Osteoblast (primary cell): ENCODE data around the gene IGF1R. TPM values are rescaled to one million over a fixed set of nuclear protein-coding genes. Genes with fewer than 3 reads are reported as not detected.

Experiments
- DNase-seq: peaks from one replicate; pipeline ENCODE4 v3.0.0; 2011; ENCODE audit warnings: low spot score, mixed read lengths; ENCODE audit not compliant: insufficient read length; ENCODE audit errors: missing footprints
- H2AFZ ChIP-seq: 2 replicates; pipeline ENCODE4 v1.6.0; 2011; ENCODE audit warnings: mild to moderate bottlenecking, low read length
- H3K27ac ChIP-seq: 2 replicates; pipeline ENCODE4 v1.5.1; 2011; ENCODE audit warnings: mild to moderate bottlenecking, low read depth, low read length, moderate library complexity
- H3K27me3 ChIP-seq: 2 replicates; pipeline ENCODE4 v1.6.0; 2012; ENCODE audit warnings: mild to moderate bottlenecking, control low read depth, inconsistent platforms, low read length, moderate library complexity; ENCODE audit not compliant: insufficient read depth
- H3K36me3 ChIP-seq: 2 replicates; pipeline ENCODE4 v1.5.1; 2011; ENCODE audit warnings: mild to moderate bottlenecking, low read length, control low read depth, moderate library complexity; ENCODE audit not compliant: insufficient read depth
- H3K4me1 ChIP-seq: 2 replicates; pipeline ENCODE4 v1.5.1; 2011; ENCODE audit warnings: mild to moderate bottlenecking, low read length, control low read depth, moderate library complexity; ENCODE audit not compliant: insufficient read depth
- H3K4me2 ChIP-seq: 2 replicates; pipeline ENCODE4 v1.6.0; 2011; ENCODE audit warnings: mild to moderate bottlenecking, low read length; ENCODE audit not compliant: insufficient read depth
- H3K4me3 ChIP-seq: fragments of 200-600 bp; sonication (generic); 3 replicates; pipeline ENCODE4 v1.5.1; 2012; ENCODE audit warnings: mild to moderate bottlenecking, low read length, inconsistent platforms; ENCODE audit not compliant: insufficient read depth
- H3K79me2 ChIP-seq: 2 replicates; pipeline ENCODE4 v1.6.0; 2012; ENCODE audit warnings: mild to moderate bottlenecking, low read length, control low read depth, inconsistent platforms; ENCODE audit not compliant: insufficient read depth
- H3K9me3 ChIP-seq: 2 replicates; pipeline ENCODE4 v1.5.1; 2011; ENCODE audit warnings: low read depth, low read length, control low read depth
- H4K20me1 ChIP-seq: 2 replicates; pipeline ENCODE4 v1.6.0; 2012; ENCODE audit warnings: mild to moderate bottlenecking, low read length, control low read depth; ENCODE audit not compliant: insufficient read depth
- CTCF ChIP-seq: IDR thresholded peaks from 2 replicates; pipeline ENCODE4 v1.5.1; 2011; ENCODE audit warnings: mild to moderate bottlenecking, low read depth, low read length, moderate library complexity; ENCODE audit errors: extremely low read depth
- total RNA-seq: library from RNA; depleted of rRNA; stranded (reverse); fragments of >200 nt; gene quantifications from 2 replicates; pipeline ENCODE4 v1.2.3, GENCODE V29; 2012

Gene IGF1R
- total RNA-seq, 1 donor: 18.8 TPM

GRCh38 chr15:98753726-98754656 is 105.7 kb downstream of the IGF1R start:
- peak overlapping the region; percentile 87 for H2AFZ ChIP-seq
- peak; percentile 86 for DNase-seq
- H4K20me1 ChIP-seq: peaks cover 11% of the 10 kb centered on the region

GRCh38 chr15:98754657-98755022 is 106.3 kb downstream of the IGF1R start:
- peak overlapping the region; percentile 87 for H2AFZ ChIP-seq
- H4K20me1 ChIP-seq: peaks cover 15% of the 10 kb centered on the region
- no peaks in the 10 kb centered on the region for H3K27me3 ChIP-seq
- H3K79me2 ChIP-seq: peaks cover 74% of the 10 kb centered on the region
- no peaks in the 10 kb centered on the region for H3K36me3 ChIP-seq
- H3K4me3 ChIP-seq: peak overlapping the region; percentile 65
- peak overlapping the region; percentile 91 for H3K4me2 ChIP-seq
- peak overlapping the region; percentile 67 for H3K27ac ChIP-seq
- no peak for DNase-seq
- peaks cover 9% of the 10 kb centered on the region for H3K4me1 ChIP-seq
- no peak for TF ChIP-seq CTCF
- H3K9me3 ChIP-seq: no peaks in the 10 kb centered on the region

More at GRCh38 chr15:98753726-98754656, 105.7 kb downstream of the IGF1R start:
- H3K36me3 ChIP-seq: no peaks in the 10 kb centered on the region
- no peak for TF ChIP-seq CTCF
- H3K79me2 ChIP-seq: peaks cover 72% of the 10 kb centered on the region
- H3K27me3 ChIP-seq: no peaks in the 10 kb centered on the region
- H3K4me3 ChIP-seq: peak overlapping the region; percentile 65
- peaks cover 9% of the 10 kb centered on the region for H3K4me1 ChIP-seq
- peak overlapping the region; percentile 91 for H3K4me2 ChIP-seq
- H3K9me3 ChIP-seq: no peaks in the 10 kb centered on the region
- peak overlapping the region; percentile 67 for H3K27ac ChIP-seq

- H3K36me3 ChIP-seq: no peaks in the 10 kb centered on the region
- H3K4me1 ChIP-seq: peaks cover 9% of the 10 kb centered on the region
- H3K4me3 ChIP-seq: peak overlapping the region; percentile 18
- H3K79me2 ChIP-seq: peaks cover 73% of the 10 kb centered on the region
- H3K27ac ChIP-seq: peak overlapping the region; percentile 27
- DNase-seq: no peak
- no peaks in the 10 kb centered on the region for H3K27me3 ChIP-seq
- peak overlapping the region; percentile 66 for H2AFZ ChIP-seq
- no peaks in the 10 kb centered on the region for H3K9me3 ChIP-seq
- no peak for TF ChIP-seq CTCF
- peak overlapping the region; percentile 91 for H3K4me2 ChIP-seq
- peaks cover 15% of the 10 kb centered on the region for H4K20me1 ChIP-seq
Observed at GRCh38 chr15:98755138-98755537, 106.8 kb downstream of the IGF1R start.

- Histone ChIP-seq H3K36me3 (no peaks in the 10 kb centered on the region), H3K79me2 (peaks cover 73% of the 10 kb centered on the region), H2AFZ (no peak overlapping the region), H4K20me1 (peaks cover 16% of the 10 kb centered on the region), H3K9me3 (no peaks in the 10 kb centered on the region), H3K27me3 (no peaks in the 10 kb centered on the region), H3K4me3 (no peak overlapping the region), H3K4me2 (no peak overlapping the region), H3K27ac (no peak overlapping the region), H3K4me1 (peaks cover 9% of the 10 kb centered on the region)
- no peak for DNase-seq
- TF ChIP-seq CTCF: no peak
Observed at GRCh38 chr15:98755781-98756180, 107.4 kb downstream of the IGF1R start.
